Measurements from ENCODE around the gene SPSB2.

DNA sequence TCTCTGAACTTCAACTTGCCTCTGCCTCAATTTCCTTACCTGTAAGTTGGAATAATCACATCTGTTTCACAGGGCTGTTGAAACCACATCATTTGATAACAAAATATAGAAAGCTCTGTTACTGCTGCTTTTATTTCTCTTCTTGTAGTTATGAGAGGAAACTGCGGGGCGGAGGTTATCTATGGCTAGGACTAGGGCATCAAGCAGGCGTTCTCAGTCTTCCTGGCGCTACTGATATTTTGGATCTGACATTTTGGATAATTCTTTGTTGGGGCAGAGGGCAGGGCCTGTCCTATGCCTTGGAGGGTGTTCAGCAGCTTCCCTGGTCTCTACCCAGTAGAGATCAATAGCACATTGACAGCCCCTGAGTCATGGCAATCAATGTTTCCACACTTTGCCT lies 41.0 kb downstream of the SPSB2 start:
- TF ChIP-seq TAF1 (IDR thresholded peaks at IDR 0.05; ENCODE audit: borderline replicate concordance, insufficient read depth, low read length) (no peak), SIN3A (IDR thresholded peaks at IDR 0.05; ENCODE audit: borderline replicate concordance, insufficient read depth, low read length) (no peak), POLR2AphosphoS5 (IDR thresholded peaks at IDR 0.05; ENCODE audit: low read depth, low read length) (no peak)
